Measurements from ENCODE around the gene PPM1A.

DNA sequence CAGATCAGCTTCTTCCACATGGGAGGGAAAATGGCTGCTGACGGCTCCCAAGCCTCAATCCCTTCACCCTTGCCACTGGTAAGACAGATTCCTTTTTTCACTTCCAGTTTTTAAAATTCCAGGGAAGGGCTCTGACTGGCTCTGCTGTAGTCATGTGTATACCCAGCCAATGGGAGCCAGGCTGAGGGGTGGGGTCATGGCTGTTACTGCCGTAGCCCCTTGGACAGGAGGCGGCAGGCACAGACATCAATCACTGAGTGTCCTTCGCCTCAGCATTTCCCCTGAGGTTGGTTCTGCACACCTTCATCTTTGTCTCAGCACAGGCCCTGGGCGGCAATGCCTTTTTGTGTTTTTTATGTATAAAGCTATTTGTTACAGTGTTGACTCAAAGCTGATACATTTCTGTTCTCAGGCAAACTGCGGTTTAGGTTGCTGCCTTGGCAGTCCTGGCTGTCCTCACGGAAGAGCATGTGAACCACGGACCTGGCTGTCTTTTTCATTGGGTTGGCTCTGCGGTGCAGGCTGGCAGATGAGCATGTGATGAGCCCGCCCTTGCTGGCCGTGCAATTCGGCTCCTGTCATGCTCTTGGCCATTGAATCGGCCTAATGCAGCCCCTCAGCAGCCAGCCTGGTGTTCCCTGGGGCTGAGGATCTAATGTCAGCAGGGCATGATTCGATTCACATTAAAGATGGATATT, 74.3 kb downstream of the PPM1A start:
- TF ChIP-seq POLR2AphosphoS5 (IDR thresholded peaks at IDR 0.05; ENCODE audit: low read depth, low read length) (no peak), TAF1 (IDR thresholded peaks at IDR 0.05; ENCODE audit: borderline replicate concordance, low read depth, low read length) (no peak), POLR2A (IDR thresholded peaks at IDR 0.05; ENCODE audit: low read depth, low read length) (no peak)
